Endometrial microvascular endothelial cells (primary cell): ENCODE data around the gene EIF4E2. TPM values are rescaled to one million over a fixed set of nuclear protein-coding genes. Genes with fewer than 3 reads are reported as not detected.

ENCODE experiments used
- in situ Hi-C: cut with HindIII; loops from 2 replicates; pipeline ENCODE4 v1.10.0; 2017; ENCODE audit warnings: low sequenced_read_pairs, low pct_unique_long_range_greater_than_20kb; ENCODE audit errors: inconsistent ontology term
- total RNA-seq: library from RNA; depleted of rRNA; stranded (reverse); fragments of >200 nt; gene quantifications from one replicate; pipeline ENCODE4 v1.2.3, GENCODE V29; 2015; ENCODE audit errors: inconsistent ontology term

EIF4E2 gene, protein sequence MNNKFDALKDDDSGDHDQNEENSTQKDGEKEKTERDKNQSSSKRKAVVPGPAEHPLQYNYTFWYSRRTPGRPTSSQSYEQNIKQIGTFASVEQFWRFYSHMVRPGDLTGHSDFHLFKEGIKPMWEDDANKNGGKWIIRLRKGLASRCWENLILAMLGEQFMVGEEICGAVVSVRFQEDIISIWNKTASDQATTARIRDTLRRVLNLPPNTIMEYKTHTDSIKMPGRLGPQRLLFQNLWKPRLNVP
- total RNA-seq, result 100 TPM

GRCh38 chr2:232550354-232551249 lies at the start of gene EIF4E2, which contains the start of gene TIGD1:
EIF4E2 (plus strand) TSS chr2:232550689; CDS start chr2:232550725, 36 bp downstream.
TIGD1 (minus strand) TSS chr2:232550557; CDS start chr2:232549882, 675 bp downstream.
- in situ Hi-C loops, result no loop called here

DNA sequence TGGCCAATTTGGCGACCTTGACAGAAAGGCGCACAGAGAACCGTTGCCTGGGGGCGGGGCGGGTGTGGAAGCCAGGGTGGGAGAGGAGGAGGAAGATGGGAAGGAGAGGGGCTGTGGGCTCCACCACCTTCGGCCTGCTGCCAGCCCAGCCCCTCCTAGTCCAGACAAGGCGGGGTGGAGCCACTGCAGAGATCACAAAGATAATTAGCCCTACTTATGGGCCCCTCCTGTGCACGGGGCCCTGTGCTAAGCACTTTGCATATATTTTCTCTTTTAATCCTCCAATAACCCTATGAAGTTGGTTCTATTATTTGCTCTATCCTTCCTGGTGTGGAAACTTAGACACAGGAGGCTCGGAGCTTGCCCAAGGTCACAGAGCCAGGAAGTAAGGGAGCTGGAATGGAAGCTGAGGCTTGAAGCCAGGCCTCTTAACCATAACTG lies 49.1 kb upstream of the EIF4E2 start:
- in situ Hi-C loops, result no loop called here

DNA sequence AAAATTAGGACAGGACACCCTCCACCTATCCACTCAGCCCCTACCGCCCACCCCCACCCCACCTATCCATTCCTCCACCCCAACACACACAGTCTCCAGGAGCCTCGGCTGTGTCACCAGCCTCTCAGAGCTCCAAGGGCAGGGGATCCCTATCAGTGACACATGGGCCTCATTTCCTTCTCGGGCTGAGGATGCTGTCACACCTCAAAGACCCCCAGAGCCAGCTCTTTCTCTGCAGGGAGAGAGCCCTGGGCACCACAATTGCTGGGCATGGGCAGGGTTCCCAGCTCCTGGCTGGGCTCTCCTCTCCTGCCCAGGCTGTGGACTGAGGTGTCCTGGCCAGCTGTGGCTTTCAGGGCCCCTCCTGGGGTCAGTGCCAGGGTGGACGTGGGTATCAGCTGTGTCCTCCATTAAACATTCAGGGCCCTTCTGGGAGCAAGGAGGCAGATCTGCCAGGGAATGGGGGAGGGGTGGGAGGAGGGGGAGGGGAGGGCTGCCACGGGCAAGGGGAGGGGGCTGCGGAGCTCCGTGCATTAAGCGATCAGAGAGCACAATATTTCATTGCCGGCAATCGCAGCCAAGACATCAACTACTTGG lies 48.6 kb upstream of the EIF4E2 start:
- in situ Hi-C loops, result no loop called here

DNA sequence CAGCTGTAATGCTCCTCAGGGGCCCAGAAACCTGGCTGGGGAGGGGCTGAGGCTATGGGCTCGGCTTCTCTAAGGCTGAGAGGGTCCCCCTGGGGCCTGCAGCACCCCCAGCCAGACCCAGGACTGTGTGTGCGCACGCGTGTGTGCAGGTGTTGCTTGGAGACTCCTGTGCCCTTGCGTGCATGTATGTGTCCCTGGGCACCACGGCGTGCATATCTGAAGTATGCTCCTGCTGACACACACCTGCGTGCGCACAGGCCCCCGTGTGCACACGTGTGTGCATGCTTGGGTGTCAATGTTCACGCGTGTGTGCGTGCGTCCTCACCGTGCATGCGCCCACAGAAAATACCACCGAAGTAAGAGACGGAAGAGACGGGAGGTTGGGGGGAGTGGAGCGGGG lies 48.0 kb upstream of the EIF4E2 start:
- in situ Hi-C loops, result no loop called here

GRCh38 chr2:232502911-232503808 lies 47.3 kb upstream of the EIF4E2 start:
- in situ Hi-C loops, result no loop called here

DNA sequence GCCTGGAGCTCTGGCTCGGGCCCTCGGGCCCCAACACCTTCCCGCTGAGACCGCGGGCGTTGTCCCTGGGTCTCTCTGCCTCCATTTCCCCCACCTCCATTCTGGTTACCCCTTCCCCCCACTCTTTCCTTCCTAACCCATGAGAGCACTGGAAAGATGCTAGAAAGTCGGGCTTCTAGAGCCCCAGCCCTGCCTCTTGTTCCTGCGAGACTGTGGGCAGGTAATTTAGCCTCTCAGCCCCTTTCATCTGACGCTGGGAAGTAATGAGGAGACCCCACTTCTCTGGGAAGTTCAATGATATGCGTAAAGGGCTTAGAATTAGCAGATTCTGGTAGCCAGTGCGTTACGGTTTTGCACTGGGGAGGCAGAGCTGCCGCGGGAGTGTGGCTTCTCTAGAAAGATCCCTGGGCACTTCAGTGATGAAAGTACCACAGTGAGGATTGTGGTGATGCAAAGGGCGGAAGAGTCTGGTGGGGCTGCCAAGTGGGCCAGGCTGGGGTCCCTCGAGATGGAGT lies 46.6 kb upstream of the EIF4E2 start:
- in situ Hi-C loops, result no loop called here

DNA sequence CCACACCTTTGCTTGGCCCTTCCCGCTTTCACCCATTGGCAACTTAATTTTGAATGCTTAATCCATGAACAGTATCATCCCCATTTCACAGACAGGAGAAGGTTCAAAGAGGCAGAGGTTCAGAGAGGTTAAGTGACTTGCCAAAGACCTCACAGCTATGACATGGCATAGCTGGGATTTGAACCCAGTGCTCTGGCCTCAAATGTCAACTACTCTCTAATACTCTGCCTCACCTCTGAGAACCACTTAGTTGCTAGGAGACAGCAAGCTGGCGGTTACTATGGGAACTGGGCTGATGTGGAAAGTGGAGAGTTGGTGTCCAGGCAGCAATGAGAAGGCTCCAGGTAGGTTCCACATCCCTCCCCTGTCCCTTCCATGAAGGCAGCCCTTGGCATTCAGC lies 46.1 kb upstream of the EIF4E2 start:
- in situ Hi-C loops, result no loop called here

GRCh38 chr2:232505856-232506255 lies 44.6 kb upstream of the EIF4E2 start:
- in situ Hi-C loops, result no loop called here

DNA sequence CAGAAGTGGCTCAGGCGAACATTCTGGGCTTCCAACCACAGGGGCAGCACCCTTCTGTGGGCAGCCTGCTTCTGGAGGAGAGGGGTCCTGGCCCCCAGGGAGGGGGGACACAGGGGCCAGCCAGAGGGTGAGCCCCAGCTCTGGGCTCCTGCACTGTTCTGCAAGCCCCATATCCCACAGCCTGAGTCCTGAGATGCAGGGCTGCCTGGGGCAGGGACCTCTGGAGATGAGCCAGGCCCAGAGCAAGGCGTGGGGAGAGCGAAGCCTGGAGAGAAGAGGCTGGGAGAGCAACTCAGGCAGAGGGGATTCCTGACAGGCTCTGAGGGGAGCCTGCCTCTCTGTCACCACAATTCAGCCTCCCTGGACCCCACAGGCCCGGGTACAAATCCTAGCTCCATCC lies 43.8 kb upstream of the EIF4E2 start:
- in situ Hi-C loops, result no loop called here

DNA sequence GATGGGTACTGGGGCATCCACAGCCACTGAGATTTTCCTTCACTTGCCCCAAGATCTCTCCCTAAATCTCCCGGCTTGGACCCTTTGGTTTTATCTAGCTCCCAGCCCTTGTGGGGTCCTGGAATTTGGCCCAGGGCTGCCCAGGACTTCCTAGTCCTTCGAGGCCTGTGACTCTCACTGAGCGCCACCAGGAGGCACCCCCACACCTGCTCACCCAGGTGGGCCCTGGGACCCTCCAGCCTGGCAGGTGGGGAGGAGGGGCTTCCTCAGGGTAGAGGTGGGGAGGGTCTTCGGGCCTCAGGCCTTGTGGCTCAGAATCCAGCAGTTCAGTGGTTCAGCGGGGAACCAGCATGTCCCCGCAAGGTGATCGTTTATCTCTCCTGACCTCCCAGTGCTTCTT lies 42.2 kb upstream of the EIF4E2 start:
- in situ Hi-C loops, result no loop called here

- in situ Hi-C loops, result no loop called here
Measured at GRCh38 chr2:232511336-232511890, 39.1 kb upstream of the EIF4E2 start.

- in situ Hi-C loops, result no loop called here
Measured at GRCh38 chr2:232512602-232513001, 37.9 kb upstream of the EIF4E2 start.

DNA sequence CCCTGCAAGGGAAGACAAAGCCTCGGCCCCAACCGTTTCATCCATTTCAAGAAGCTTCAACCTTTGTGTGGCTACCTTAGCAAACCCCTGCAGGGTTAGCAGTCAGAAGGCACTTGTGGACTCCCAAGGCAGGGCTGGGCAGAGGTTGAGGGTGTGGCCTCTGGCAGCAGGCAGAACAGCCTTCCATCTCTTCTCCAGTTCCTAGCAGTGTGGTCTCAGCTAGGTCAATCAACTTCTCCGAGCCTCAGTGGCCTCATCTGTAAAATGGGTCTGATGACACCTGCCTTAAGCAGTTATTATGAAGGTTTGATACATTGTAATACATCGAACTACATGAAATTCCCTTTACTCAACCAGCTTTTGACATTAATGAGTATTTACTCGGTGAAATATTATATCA lies 37.1 kb upstream of the EIF4E2 start:
- in situ Hi-C loops, result no loop called here

DNA sequence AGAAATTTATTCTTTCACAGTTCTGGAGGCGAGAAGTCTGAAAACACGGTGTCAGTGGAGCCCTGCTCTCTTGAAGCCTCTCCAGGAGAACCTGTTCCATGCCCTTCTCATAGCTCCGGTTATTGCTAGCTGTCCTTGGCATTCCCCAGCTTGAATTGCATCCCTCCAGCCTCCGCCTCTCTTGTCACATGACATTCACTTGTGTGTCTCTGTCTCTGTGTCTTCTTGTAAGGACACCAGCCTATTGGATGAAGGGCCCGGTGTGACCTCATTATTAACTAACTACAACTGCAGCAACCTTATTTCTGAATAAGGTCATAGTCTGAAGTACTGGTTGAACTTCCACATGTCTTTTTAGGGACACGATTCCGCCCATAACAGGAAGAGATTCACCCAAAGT lies 34.9 kb upstream of the EIF4E2 start:
- in situ Hi-C loops, result no loop called here

- in situ Hi-C loops, result no loop called here
Measured at GRCh38 chr2:232516551-232516950, 33.9 kb upstream of the EIF4E2 start.

GRCh38 chr2:232518844-232519243 lies 31.6 kb upstream of the EIF4E2 start:
- in situ Hi-C loops, result no loop called here

DNA sequence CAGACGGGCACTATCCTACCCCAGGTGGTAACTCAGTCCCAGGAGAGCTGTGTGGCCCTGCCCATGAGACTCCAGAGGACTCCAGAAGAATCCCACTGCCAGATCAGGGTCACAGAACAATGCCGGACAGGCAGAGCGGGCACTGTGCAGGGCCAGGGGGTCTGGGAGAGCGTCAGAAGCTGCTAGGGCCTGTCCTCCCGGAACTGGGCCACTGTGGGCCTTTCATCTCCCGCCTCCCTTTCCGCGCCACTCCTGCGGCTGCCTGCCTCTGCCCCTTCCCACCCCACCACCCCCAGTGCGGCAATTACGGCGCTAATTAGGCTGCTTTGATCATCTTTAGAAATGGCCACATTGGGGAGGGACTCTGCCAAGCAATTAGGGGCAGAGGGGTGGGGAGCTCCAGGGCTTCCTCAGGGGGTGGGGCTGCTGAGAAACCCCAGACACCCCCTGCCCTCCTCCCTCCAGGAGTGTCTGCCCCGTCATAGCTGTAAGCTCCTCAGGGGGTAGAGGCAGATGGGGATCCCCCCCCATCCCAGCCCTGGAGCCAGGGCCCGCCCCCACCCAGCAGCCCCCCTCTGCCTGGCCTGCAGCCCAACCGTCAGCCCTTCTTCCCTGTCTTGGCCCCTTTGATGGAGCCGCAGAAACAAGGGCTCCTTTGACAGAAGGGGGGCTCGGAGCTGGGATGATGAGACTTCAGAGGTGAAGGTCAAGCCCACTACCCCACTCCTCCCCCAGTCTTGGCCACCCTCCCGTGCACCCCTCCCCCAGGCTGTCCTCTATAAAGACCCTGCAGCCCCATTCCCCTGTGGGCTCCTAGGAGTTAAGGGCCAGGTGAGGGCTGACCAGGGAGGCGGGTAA lies 30.7 kb upstream of the EIF4E2 start, which contains the start of gene PRSS56:
PRSS56 (plus strand) TSS at position 808 of the 858 bp plus-strand sequence. CDS start 211 bp downstream, outside the sequence.
- in situ Hi-C loops, result no loop called here
